Endometrium (tissue), 2 donors: Measurements from ENCODE around the gene TIMP3.
"Not testable (repeated sequence)": the region's sequence is repeated elsewhere in the genome, so short reads cannot be mapped to it uniquely, and the experiment has no call there.

Source experiments
- FAIRE-seq: peaks from 2 replicates; lab custom pipeline; 2012; peaks lifted over from hg19 to GRCh38; lab: Jason Lieb, UNC
- donor health status: control.
- donor health status: control.

The TIMP3 gene

GRCh38 chr22:32801537-32802236 is at the start of gene TIMP3:
Gene TIMP3 (plus strand): TSS chr22:32801705. CDS start chr22:32802002, 297 bp downstream.
- no peak for FAIRE-seq

- FAIRE-seq: no peak
These were observed 49.2 kb upstream of the TIMP3 start for GRCh38 chr22:32752326-32752725.

- no peak for FAIRE-seq
These were observed 48.5 kb upstream of the TIMP3 start for GRCh38 chr22:32752816-32753520.

GRCh38 chr22:32753591-32753990 is 47.9 kb upstream of the TIMP3 start:
- FAIRE-seq: no peak

- FAIRE-seq: no peak
These were observed 47.0 kb upstream of the TIMP3 start for GRCh38 chr22:32754413-32755041.

GRCh38 chr22:32757086-32757762 is 44.3 kb upstream of the TIMP3 start:
- FAIRE-seq: not testable (repeated sequence)

- FAIRE-seq: no peak
These were observed 42.6 kb upstream of the TIMP3 start for GRCh38 chr22:32758866-32759385.

- no peak for FAIRE-seq
These were observed 41.1 kb upstream of the TIMP3 start for GRCh38 chr22:32760396-32760795.

- no peak for FAIRE-seq
These were observed 40.7 kb upstream of the TIMP3 start for GRCh38 chr22:32760815-32761214.

- no peak for FAIRE-seq
These were observed 40.1 kb upstream of the TIMP3 start for GRCh38 chr22:32761251-32761903.

GRCh38 chr22:32764330-32765131 is 37.0 kb upstream of the TIMP3 start:
- no peak for FAIRE-seq

- FAIRE-seq: no peak
These were observed 36.3 kb upstream of the TIMP3 start for GRCh38 chr22:32765132-32765618.

- FAIRE-seq: no peak
These were observed 29.7 kb upstream of the TIMP3 start for GRCh38 chr22:32771756-32772155.

GRCh38 chr22:32775957-32776356 is 25.5 kb upstream of the TIMP3 start:
- no peak for FAIRE-seq

- FAIRE-seq: no peak
These were observed 25.1 kb upstream of the TIMP3 start for GRCh38 chr22:32776397-32776796.

- no peak for FAIRE-seq
These were observed 24.7 kb upstream of the TIMP3 start for GRCh38 chr22:32776802-32777201.

GRCh38 chr22:32777987-32778386 is 23.5 kb upstream of the TIMP3 start:
- FAIRE-seq: no peak

- FAIRE-seq: no peak
These were observed 20.7 kb upstream of the TIMP3 start for GRCh38 chr22:32780726-32781310.

- FAIRE-seq: no peak
These were observed 19.8 kb upstream of the TIMP3 start for GRCh38 chr22:32781695-32782094.

GRCh38 chr22:32785321-32786026 is 16.0 kb upstream of the TIMP3 start:
- no peak for FAIRE-seq
